ENCODE data around the gene NAPSA. TPM values are rescaled to one million over a fixed set of nuclear protein-coding genes. Genes with fewer than 3 reads are reported as not detected.
"Not testable (repeated sequence)": the region's sequence is repeated elsewhere in the genome, so short reads cannot be mapped to it uniquely, and the experiment has no call there.

NAPSA gene
- total and polyA plus RNA-seq, 2 experiments from 2014 or later, result 0.53 to 3.5 TPM

- H3K9me3 ChIP-seq (ENCODE audit: low read depth), result no peaks in the 10 kb centered on the region
- DNase-seq (ENCODE audit: low read depth in 1 of 2, low spot score in 1 of 2), result no peak
- no peaks in the 10 kb centered on the region for H3K36me3 ChIP-seq
- no peak for TF ChIP-seq CTCF (IDR thresholded peaks at IDR 0.05; ENCODE audit: low read depth, low read length)
- H3K4me3 ChIP-seq, result peak overlapping the region; percentile 46
- H3K4me1 ChIP-seq (ENCODE audit: low read depth), result peaks cover 26% of the 10 kb centered on the region
- H3K27me3 ChIP-seq, result no peaks in the 10 kb centered on the region
- peak overlapping the region; percentile 96 for H3K27ac ChIP-seq
These were observed 34.0 kb downstream of the NAPSA start for GRCh38 chr19:50331221-50331993.

GRCh38 chr19:50330365-50331078 is 34.9 kb downstream of the NAPSA start:
- Histone ChIP-seq H3K9me3 (ENCODE audit: low read depth) (no peaks in the 10 kb centered on the region), H3K27ac (peak overlapping the region; percentile 57), H3K27me3 (no peaks in the 10 kb centered on the region), H3K4me1 (ENCODE audit: low read depth) (peaks cover 28% of the 10 kb centered on the region), H3K4me3 (peak overlapping the region; percentile 46), H3K36me3 (no peaks in the 10 kb centered on the region)
- TF ChIP-seq CTCF (IDR thresholded peaks at IDR 0.05; ENCODE audit: low read depth, low read length), result no peak
- DNase-seq (ENCODE audit: low read depth in 1 of 2, low spot score in 1 of 2), result peak; percentile 75 to 96

- H3K36me3 ChIP-seq; H3K27me3 ChIP-seq; DNase-seq (ENCODE audit: low read depth in 1 of 2, low spot score in 1 of 2); H3K9me3 ChIP-seq (ENCODE audit: low read depth): not testable (repeated sequence)
- H3K4me1 ChIP-seq (ENCODE audit: low read depth), result peaks cover 33% of the 10 kb centered on the region
- peak overlapping the region; percentile 57 for H3K27ac ChIP-seq
- H3K4me3 ChIP-seq, result peak overlapping the region; percentile 32
These were observed 35.5 kb downstream of the NAPSA start for GRCh38 chr19:50329926-50330294.

GRCh38 chr19:50329146-50329925 is 36.1 kb downstream of the NAPSA start, which contains the start of gene KCNC3:
Gene KCNC3, minus strand, starts transcription at chr19:50329377. Its CDS starts 295 bp downstream, at chr19:50329082.
- TF ChIP-seq CTCF (IDR thresholded peaks at IDR 0.05; ENCODE audit: low read depth, low read length), result no peak
- H3K9me3 ChIP-seq (ENCODE audit: low read depth), result no peaks in the 10 kb centered on the region
- no peaks in the 10 kb centered on the region for H3K27me3 ChIP-seq
- H3K27ac ChIP-seq, result peak within 1 kb of the TSS; percentile 57
- H3K4me3 ChIP-seq, result peak within 1 kb of the TSS; percentile 36
- DNase-seq (ENCODE audit: low read depth in 1 of 2, low spot score in 1 of 2), result peak; percentile 99 to 100
- H3K36me3 ChIP-seq, result no peaks in the 10 kb centered on the region
- peaks cover 33% of the 10 kb centered on the region for H3K4me1 ChIP-seq (ENCODE audit: low read depth)

GRCh38 chr19:50328873-50329145 is 36.6 kb downstream of the NAPSA start:
- H3K27me3 ChIP-seq, result no peaks in the 10 kb centered on the region
- no peaks in the 10 kb centered on the region for H3K36me3 ChIP-seq
- TF ChIP-seq CTCF (IDR thresholded peaks at IDR 0.05; ENCODE audit: low read depth, low read length), result no peak
- no peak overlapping the region for H3K4me3 ChIP-seq
- H3K27ac ChIP-seq, result no peak overlapping the region
- peaks cover 33% of the 10 kb centered on the region for H3K4me1 ChIP-seq (ENCODE audit: low read depth)
- no peaks in the 10 kb centered on the region for H3K9me3 ChIP-seq (ENCODE audit: low read depth)
- DNase-seq (ENCODE audit: low read depth in 1 of 2, low spot score in 1 of 2), result no peak
